ENCODE data around the gene SCGB1C2. TPM values are rescaled to one million over a fixed set of nuclear protein-coding genes. Genes with fewer than 3 reads are reported as not detected.

The SCGB1C2 gene
- total RNA-seq, 1 experiment from 2014 or later = not detected

DNA sequence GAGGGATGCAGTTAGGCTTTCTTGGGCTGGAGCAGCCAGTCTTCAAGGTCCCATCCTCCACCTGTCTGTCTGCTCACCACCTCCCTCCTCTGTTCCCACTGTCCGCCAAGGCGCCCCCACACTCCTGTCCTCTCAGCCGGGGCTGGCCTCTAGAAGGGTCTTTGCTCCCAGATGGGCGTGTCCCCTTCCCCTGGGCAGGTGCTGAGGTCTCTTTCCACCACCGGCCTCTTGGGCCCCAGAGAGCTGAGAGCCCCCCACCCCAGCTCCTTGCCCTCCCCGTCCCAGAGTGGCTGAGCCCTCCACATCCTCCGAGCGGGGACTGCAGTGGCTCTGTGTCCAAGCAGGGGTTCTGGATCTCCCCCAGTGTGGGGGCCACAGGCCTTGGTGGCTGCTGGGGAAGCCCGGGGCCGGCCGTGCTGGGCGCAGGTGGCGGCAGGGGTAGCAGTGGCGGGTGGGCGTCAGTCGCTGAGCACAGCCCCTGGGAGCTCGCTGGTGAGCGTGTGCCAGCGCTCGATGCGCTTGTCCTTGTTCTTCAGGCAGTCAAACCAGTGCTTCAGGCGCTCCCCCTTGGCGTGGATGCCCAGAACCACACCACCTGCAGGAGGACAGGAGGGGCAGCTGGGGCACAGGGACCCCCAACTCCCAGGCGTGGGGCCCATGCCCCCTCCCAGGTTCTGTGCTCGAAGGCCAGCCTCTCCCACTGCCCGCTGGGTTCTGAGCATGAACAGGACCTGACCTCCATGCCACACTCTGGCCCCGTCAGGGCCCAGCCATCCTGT lies 9.8 kb downstream of the SCGB1C2 start:
- POLR2A ChIA-PET (ENCODE audit: unreplicated experiment) = no interaction called here
- CTCF ChIA-PET = no interaction called here
- TF ChIP-seq, protein P1, sequence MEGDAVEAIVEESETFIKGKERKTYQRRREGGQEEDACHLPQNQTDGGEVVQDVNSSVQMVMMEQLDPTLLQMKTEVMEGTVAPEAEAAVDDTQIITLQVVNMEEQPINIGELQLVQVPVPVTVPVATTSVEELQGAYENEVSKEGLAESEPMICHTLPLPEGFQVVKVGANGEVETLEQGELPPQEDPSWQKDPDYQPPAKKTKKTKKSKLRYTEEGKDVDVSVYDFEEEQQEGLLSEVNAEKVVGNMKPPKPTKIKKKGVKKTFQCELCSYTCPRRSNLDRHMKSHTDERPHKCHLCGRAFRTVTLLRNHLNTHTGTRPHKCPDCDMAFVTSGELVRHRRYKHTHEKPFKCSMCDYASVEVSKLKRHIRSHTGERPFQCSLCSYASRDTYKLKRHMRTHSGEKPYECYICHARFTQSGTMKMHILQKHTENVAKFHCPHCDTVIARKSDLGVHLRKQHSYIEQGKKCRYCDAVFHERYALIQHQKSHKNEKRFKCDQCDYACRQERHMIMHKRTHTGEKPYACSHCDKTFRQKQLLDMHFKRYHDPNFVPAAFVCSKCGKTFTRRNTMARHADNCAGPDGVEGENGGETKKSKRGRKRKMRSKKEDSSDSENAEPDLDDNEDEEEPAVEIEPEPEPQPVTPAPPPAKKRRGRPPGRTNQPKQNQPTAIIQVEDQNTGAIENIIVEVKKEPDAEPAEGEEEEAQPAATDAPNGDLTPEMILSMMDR (conservative IDR thresholded peaks at IDR 0.05) = no peak
- TF ChIP-seq EZH2 (IDR thresholded peaks at IDR 0.05; ENCODE audit: low read depth) = no peak

DNA sequence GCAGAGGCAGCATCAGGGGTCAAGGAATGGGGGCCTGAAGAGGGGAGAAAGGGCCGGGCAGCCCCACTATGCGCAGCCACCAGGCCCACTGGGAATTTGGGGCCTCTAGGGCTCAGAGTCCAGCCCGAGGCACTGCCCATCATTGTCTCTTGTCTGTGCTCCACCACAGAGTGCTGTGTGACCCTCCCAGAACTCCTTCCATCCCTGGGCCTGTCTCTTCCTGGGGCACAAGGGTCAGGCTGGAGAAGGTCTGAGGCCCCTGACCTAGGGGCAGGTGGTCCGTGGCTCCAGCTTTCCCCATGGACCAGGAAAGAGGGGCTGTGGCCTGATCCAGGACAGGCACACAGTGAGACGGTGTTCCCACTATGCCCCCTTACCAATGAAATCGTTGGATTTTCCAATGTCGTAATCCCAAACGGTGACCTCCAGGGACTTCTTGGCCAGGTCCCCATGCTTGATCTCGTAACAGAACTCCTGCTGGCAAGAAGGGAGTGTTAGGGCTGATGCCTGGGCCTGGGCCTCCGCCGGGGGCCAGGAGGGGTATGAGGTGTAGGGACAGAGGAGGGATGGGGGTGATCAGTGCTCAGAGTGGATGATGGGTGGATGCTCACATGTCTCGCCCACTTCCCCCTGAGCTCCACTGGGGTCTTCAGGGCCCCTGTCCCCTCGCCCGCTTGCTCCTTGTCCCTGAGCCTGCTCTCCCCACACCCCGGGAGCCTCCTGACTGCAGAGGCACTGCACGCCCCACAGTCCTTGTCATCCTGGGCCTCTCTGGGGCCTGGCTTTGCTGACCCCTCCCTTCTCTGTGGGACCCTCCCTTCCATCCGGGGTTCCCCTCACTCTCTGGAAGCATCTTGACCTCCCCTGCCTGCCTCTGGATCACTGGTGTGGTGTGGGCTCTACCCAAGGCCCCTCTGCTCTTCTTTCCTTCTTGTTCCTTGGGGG lies 10.7 kb downstream of the SCGB1C2 start:
- DNase-seq = no peak
- Histone ChIP-seq H3K9me3 (ENCODE audit: insufficient read depth, low read depth) (no peaks in the 10 kb centered on the region), H3K36me3 (ENCODE audit: low read depth) (no peaks in the 10 kb centered on the region), H3F3A (ENCODE audit: insufficient read depth, low read depth) (no peaks in the 10 kb centered on the region), H3K4me2 (no peak overlapping the region), H3K4me1 (replicated peaks; ENCODE audit: insufficient read depth) (no peaks in the 10 kb centered on the region), H2AFZ (no peak overlapping the region), H3K27me3 (ENCODE audit: insufficient read depth, low read depth) (peaks cover 14% of the 10 kb centered on the region; the same call in 1 of the 2 replicates), H3K9me2 (ENCODE audit: insufficient read depth) (no peaks in the 10 kb centered on the region), H3K27ac (no peak overlapping the region), H3K4me3 (no peak overlapping the region), H4K20me1 (ENCODE audit: insufficient read depth) (no peaks in the 10 kb centered on the region), H3K79me2 (ENCODE audit: low read depth) (no peaks in the 10 kb centered on the region)
- intact Hi-C loops (cut with micrococcal nuclease; ENCODE audit: unreplicated experiment) = no loop called here
- POLR2A ChIA-PET (ENCODE audit: unreplicated experiment) = no interaction called here
- no peak for TF ChIP-seq EZH2 (IDR thresholded peaks at IDR 0.05; ENCODE audit: low read depth)
- TF ChIP-seq, protein P1 (conservative IDR thresholded peaks at IDR 0.05) = no peak
- CTCF ChIA-PET = interaction anchor here (0.6 kb wide), 1 partner anchor 544 kb away, joined by 3 read pairs; no protein-coding TSS in a partner anchor
- no TSS peak for BruUV-seq (replicated peaks)

More for the DNA sequence above, 9.8 kb downstream of the SCGB1C2 start:
- Histone ChIP-seq H3K4me1 (replicated peaks; ENCODE audit: insufficient read depth) (no peaks in the 10 kb centered on the region), H3K4me3 (no peak overlapping the region), H3K9me3 (ENCODE audit: insufficient read depth, low read depth) (no peaks in the 10 kb centered on the region), H3K27ac (no peak overlapping the region), H2AFZ (no peak overlapping the region), H4K20me1 (ENCODE audit: insufficient read depth) (no peaks in the 10 kb centered on the region), H3K4me2 (no peak overlapping the region), H3F3A (ENCODE audit: insufficient read depth, low read depth) (no peaks in the 10 kb centered on the region), H3K27me3 (ENCODE audit: insufficient read depth, low read depth) (peaks cover 14% of the 10 kb centered on the region; the same call in 1 of the 2 replicates), H3K9me2 (ENCODE audit: insufficient read depth) (no peaks in the 10 kb centered on the region), H3K79me2 (ENCODE audit: low read depth) (no peaks in the 10 kb centered on the region), H3K36me3 (ENCODE audit: low read depth) (no peaks in the 10 kb centered on the region)
- no peak for DNase-seq
- no TSS peak for BruUV-seq (replicated peaks)
- intact Hi-C loops (cut with micrococcal nuclease; ENCODE audit: unreplicated experiment) = no loop called here

DNA sequence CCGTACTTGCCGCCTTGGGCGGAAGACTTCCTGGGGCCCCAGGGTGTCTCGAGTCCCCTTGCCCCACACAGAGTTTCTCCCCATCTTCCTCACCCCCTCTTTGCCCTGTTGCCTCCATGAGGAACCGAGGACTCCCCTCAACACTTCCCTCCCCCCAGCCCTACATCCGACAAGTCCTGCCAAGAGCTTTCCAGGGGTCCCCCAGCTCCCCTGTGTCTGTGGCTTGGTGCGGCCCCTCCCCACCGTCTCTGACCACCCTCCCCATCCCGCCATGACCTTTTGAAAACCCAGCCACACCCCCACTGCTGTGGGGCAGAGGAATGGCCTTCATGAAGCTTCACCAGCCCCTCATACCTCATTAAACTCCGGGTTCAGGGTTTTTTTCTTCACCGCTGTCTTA lies 11.4 kb downstream of the SCGB1C2 start:
- H3K9me3 ChIP-seq (ENCODE audit: insufficient read depth, low read depth) = no peaks in the 10 kb centered on the region
- no peak overlapping the region for H3K4me2 ChIP-seq
- POLR2A ChIA-PET (ENCODE audit: unreplicated experiment) = no interaction called here
- BruUV-seq (replicated peaks) = no TSS peak
- no peaks in the 10 kb centered on the region for H3F3A ChIP-seq (ENCODE audit: insufficient read depth, low read depth)
- H3K36me3 ChIP-seq (ENCODE audit: low read depth) = no peaks in the 10 kb centered on the region
- H3K27ac ChIP-seq = no peak overlapping the region
- CTCF ChIA-PET = interaction anchor here (0.6 kb wide), 2 partner anchors 205 to 543 kb away, joined by 3 to 5 read pairs; no protein-coding TSS in a partner anchor
- H3K4me3 ChIP-seq = no peak overlapping the region
- TF ChIP-seq EZH2 (IDR thresholded peaks at IDR 0.05; ENCODE audit: low read depth) = no peak
- TF ChIP-seq, protein P1 (conservative IDR thresholded peaks at IDR 0.05) = no peak
- no peaks in the 10 kb centered on the region for H3K79me2 ChIP-seq (ENCODE audit: low read depth)
- H2AFZ ChIP-seq = no peak overlapping the region
- H4K20me1 ChIP-seq (ENCODE audit: insufficient read depth) = no peaks in the 10 kb centered on the region
- H3K4me1 ChIP-seq (replicated peaks; ENCODE audit: insufficient read depth) = no peaks in the 10 kb centered on the region
- peaks cover 14% of the 10 kb centered on the region; the same call in 1 of the 2 replicates for H3K27me3 ChIP-seq (ENCODE audit: insufficient read depth, low read depth)
- H3K9me2 ChIP-seq (ENCODE audit: insufficient read depth) = no peaks in the 10 kb centered on the region
- intact Hi-C loops (cut with micrococcal nuclease; ENCODE audit: unreplicated experiment) = no loop called here
- no peak for DNase-seq

Data from PC-9 (cell line).